Measurements from ENCODE around the gene AACS. TPM values are rescaled to one million over a fixed set of nuclear protein-coding genes. Genes with fewer than 3 reads are reported as not detected.

The AACS gene
- polyA plus RNA-seq, 1 donor from 2014 or later: 33.2 TPM

DNA sequence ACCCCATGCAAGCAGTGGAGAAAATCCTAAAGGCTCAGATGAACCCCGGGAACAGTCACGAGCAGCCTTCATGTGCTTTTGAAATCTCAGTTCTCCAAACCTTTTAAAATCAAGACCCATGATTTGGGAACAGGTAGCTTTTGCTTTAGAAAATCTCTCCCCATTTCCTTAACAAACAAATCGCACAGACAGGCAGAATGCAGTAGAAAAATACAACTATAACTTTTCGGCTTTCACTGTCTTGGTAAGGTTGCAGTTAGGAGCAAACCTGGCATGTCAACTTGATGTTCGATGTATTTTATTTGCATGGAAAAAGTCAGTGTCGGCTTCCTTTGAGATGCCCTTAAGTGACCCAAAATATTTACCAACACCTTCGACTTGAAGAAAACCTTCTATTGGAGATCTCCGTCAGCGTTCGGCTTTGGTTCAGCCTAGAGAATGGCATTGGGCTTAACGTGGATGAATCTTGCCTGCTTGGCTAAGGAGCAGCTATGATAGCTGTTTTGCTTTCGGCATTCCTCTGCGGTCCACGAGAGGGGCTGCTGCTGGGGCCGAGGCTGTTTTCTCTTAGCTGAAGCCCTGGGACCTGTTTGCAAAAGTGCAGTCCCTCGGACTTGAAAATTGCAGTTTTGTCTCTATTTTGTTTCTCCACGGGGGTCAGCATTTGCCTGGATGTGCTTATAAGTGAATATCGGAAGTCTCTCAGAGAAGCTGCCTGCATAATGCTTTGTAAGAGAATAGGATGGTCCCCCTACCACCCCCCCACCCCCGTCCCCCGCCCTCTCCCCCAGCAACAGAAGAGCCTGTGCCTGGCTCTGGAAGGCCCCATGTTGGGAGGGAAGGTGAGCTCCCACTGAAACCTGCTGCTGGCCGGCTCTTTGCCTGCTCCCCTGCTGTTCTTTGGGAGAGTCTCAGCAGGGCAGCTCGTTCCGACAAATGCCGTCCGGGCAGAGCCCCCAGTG lies 122.8 kb downstream of the AACS start:
- Histone ChIP-seq H3K9me2 (ENCODE audit: insufficient read depth, low read length) (no peaks in the 10 kb centered on the region), H3K27me3 (ENCODE audit: insufficient read depth, low read depth, low read length) (peaks cover 40% of the 10 kb centered on the region), H2AFZ (ENCODE audit: low read depth, low read length) (no peak overlapping the region), H3K4me3 (ENCODE audit: low read length) (peak overlapping the region; percentile 98), H3K27ac (ENCODE audit: low read length) (no peak overlapping the region), H3K36me3 (ENCODE audit: insufficient read depth, low read length) (no peaks in the 10 kb centered on the region), H3K9me3 (ENCODE audit: low read length) (no peaks in the 10 kb centered on the region), H3K4me2 (ENCODE audit: low read length) (peak overlapping the region; percentile 84), H3K9ac (ENCODE audit: low read length) (peak overlapping the region; percentile 84), H4K20me1 (ENCODE audit: insufficient read depth) (no peaks in the 10 kb centered on the region), H3K79me2 (replicated peaks; ENCODE audit: insufficient read depth, low read length) (peaks cover 12% of the 10 kb centered on the region), H3F3A (ENCODE audit: insufficient read depth, low read length, poor library complexity, severe bottlenecking) (no peaks in the 10 kb centered on the region)
- TF ChIP-seq, protein P1, sequence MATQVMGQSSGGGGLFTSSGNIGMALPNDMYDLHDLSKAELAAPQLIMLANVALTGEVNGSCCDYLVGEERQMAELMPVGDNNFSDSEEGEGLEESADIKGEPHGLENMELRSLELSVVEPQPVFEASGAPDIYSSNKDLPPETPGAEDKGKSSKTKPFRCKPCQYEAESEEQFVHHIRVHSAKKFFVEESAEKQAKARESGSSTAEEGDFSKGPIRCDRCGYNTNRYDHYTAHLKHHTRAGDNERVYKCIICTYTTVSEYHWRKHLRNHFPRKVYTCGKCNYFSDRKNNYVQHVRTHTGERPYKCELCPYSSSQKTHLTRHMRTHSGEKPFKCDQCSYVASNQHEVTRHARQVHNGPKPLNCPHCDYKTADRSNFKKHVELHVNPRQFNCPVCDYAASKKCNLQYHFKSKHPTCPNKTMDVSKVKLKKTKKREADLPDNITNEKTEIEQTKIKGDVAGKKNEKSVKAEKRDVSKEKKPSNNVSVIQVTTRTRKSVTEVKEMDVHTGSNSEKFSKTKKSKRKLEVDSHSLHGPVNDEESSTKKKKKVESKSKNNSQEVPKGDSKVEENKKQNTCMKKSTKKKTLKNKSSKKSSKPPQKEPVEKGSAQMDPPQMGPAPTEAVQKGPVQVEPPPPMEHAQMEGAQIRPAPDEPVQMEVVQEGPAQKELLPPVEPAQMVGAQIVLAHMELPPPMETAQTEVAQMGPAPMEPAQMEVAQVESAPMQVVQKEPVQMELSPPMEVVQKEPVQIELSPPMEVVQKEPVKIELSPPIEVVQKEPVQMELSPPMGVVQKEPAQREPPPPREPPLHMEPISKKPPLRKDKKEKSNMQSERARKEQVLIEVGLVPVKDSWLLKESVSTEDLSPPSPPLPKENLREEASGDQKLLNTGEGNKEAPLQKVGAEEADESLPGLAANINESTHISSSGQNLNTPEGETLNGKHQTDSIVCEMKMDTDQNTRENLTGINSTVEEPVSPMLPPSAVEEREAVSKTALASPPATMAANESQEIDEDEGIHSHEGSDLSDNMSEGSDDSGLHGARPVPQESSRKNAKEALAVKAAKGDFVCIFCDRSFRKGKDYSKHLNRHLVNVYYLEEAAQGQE (IDR thresholded peaks at IDR 0.05; ENCODE audit: borderline replicate concordance): no peak
- TF ChIP-seq, protein P2, sequence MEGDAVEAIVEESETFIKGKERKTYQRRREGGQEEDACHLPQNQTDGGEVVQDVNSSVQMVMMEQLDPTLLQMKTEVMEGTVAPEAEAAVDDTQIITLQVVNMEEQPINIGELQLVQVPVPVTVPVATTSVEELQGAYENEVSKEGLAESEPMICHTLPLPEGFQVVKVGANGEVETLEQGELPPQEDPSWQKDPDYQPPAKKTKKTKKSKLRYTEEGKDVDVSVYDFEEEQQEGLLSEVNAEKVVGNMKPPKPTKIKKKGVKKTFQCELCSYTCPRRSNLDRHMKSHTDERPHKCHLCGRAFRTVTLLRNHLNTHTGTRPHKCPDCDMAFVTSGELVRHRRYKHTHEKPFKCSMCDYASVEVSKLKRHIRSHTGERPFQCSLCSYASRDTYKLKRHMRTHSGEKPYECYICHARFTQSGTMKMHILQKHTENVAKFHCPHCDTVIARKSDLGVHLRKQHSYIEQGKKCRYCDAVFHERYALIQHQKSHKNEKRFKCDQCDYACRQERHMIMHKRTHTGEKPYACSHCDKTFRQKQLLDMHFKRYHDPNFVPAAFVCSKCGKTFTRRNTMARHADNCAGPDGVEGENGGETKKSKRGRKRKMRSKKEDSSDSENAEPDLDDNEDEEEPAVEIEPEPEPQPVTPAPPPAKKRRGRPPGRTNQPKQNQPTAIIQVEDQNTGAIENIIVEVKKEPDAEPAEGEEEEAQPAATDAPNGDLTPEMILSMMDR (IDR thresholded peaks at IDR 0.05; ENCODE audit: poor library complexity, severe bottlenecking): no peak
- TF ChIP-seq POLR2AphosphoS5 (IDR thresholded peaks at IDR 0.05) (no peak), MXI1 (conservative IDR thresholded peaks at IDR 0.05; ENCODE audit: poor library complexity, severe bottlenecking) (no peak), TAF1 (IDR thresholded peaks at IDR 0.05; ENCODE audit: low read depth) (no peak), SMC3 (conservative IDR thresholded peaks at IDR 0.05; ENCODE audit: poor library complexity) (peak; percentile 38), RAD21 (conservative IDR thresholded peaks at IDR 0.05) (peak; percentile 19), EP300 (conservative IDR thresholded peaks at IDR 0.05; ENCODE audit: poor library complexity, severe bottlenecking) (no peak), EZH2 (IDR thresholded peaks at IDR 0.05; ENCODE audit: borderline replicate concordance, insufficient read depth, low read length, poor library complexity, severe bottlenecking) (no peak)

DNA sequence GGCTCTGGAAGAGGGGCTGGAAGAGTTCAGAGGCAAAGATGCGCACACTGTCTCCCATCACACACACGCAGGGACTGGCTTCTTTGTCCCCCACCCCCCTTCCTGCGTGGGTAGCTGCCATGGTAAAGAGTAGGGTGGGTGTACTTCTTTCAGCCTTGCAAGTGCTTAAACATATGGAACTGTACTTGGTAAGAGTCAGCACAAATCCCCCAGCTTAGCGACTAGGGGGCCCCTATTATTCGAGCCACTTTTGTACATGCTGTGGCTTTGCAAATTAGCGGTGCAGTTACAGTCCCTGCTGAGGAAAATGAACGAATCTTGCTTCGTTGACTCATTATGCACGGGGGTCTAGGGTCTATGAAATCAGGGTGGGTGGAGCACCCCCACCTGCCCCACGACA lies 123.8 kb downstream of the AACS start:
- TF ChIP-seq POLR2AphosphoS5 (IDR thresholded peaks at IDR 0.05) (no peak), EZH2 (IDR thresholded peaks at IDR 0.05; ENCODE audit: borderline replicate concordance, insufficient read depth, low read length, poor library complexity, severe bottlenecking) (no peak), SMC3 (conservative IDR thresholded peaks at IDR 0.05; ENCODE audit: poor library complexity) (no peak), MXI1 (conservative IDR thresholded peaks at IDR 0.05; ENCODE audit: poor library complexity, severe bottlenecking) (no peak), TAF1 (IDR thresholded peaks at IDR 0.05; ENCODE audit: low read depth) (no peak), EP300 (conservative IDR thresholded peaks at IDR 0.05; ENCODE audit: poor library complexity, severe bottlenecking) (no peak), RAD21 (conservative IDR thresholded peaks at IDR 0.05) (no peak)
- TF ChIP-seq, protein P1 (IDR thresholded peaks at IDR 0.05; ENCODE audit: borderline replicate concordance): no peak
- TF ChIP-seq, protein P2 (IDR thresholded peaks at IDR 0.05; ENCODE audit: poor library complexity, severe bottlenecking): no peak
- Histone ChIP-seq H3K27me3 (ENCODE audit: insufficient read depth, low read depth, low read length) (peaks cover 40% of the 10 kb centered on the region), H3F3A (ENCODE audit: insufficient read depth, low read length, poor library complexity, severe bottlenecking) (no peaks in the 10 kb centered on the region), H3K9me3 (ENCODE audit: low read length) (no peaks in the 10 kb centered on the region), H3K36me3 (ENCODE audit: insufficient read depth, low read length) (no peaks in the 10 kb centered on the region), H4K20me1 (ENCODE audit: insufficient read depth) (no peaks in the 10 kb centered on the region), H3K79me2 (replicated peaks; ENCODE audit: insufficient read depth, low read length) (peaks cover 12% of the 10 kb centered on the region), H3K4me3 (ENCODE audit: low read length) (peak overlapping the region; percentile 98), H3K27ac (ENCODE audit: low read length) (no peak overlapping the region), H3K9me2 (ENCODE audit: insufficient read depth, low read length) (no peaks in the 10 kb centered on the region), H3K4me2 (ENCODE audit: low read length) (peak overlapping the region; percentile 84), H2AFZ (ENCODE audit: low read depth, low read length) (no peak overlapping the region), H3K9ac (ENCODE audit: low read length) (peak overlapping the region; percentile 84)
